Mesenchymal stem cell (in vitro differentiated cells and primary cell): ENCODE data around the gene HKDC1.

Source experiments
- DNase-seq: peaks from one replicate; pipeline ENCODE4 v3.0.0-alpha.2; 2013
- H2AFZ ChIP-seq: one replicate; pipeline ENCODE4 v1.6.1; 2013; ENCODE audit warnings: low read depth, mild to moderate bottlenecking, control low read depth, inconsistent platforms, low read length, moderate library complexity
- H2AK5ac ChIP-seq: 2 replicates; pipeline ENCODE4 v1.6.1; 2013; ENCODE audit warnings: low read length, moderate library complexity, mild to moderate bottlenecking, inconsistent platforms; ENCODE audit not compliant: severe bottlenecking
- H2BK120ac ChIP-seq: one replicate; pipeline ENCODE4 v1.6.1; 2013; ENCODE audit warnings: low read depth, mild to moderate bottlenecking, inconsistent platforms, low read length, moderate library complexity
- H2BK12ac ChIP-seq, 2 experiments: one replicate each; pipeline ENCODE4 v1.6.1; 2013; ENCODE audit warnings: inconsistent platforms in 2 of 2, low read length in 2 of 2, mild to moderate bottlenecking in 2 of 2, moderate library complexity in 2 of 2, control low read depth in 1 of 2
- H2BK15ac ChIP-seq: one replicate; pipeline ENCODE4 v1.6.1; 2013; ENCODE audit warnings: mild to moderate bottlenecking, low read depth, inconsistent platforms; ENCODE audit not compliant: poor library complexity, severe bottlenecking
- H2BK5ac ChIP-seq: 2 replicates; pipeline ENCODE4 v1.6.1; 2013; ENCODE audit warnings: low read depth, mild to moderate bottlenecking, low read length, control low read depth, inconsistent platforms; ENCODE audit not compliant: poor library complexity, severe bottlenecking
- H3K14ac ChIP-seq, 2 experiments: one replicate each; pipeline ENCODE4 v1.6.1; 2013; ENCODE audit warnings: inconsistent platforms in 2 of 2, low read length in 2 of 2, control low read depth in 1 of 2, mild to moderate bottlenecking in 1 of 2, moderate library complexity in 1 of 2
- H3K18ac ChIP-seq, 2 experiments: one replicate each; pipeline ENCODE4 v1.6.1; 2013; ENCODE audit warnings: inconsistent platforms in 2 of 2, low read length in 2 of 2, control low read depth in 1 of 2, low read depth in 1 of 2, mild to moderate bottlenecking in 1 of 2
- H3K23ac ChIP-seq, 2 experiments: one replicate each; pipeline ENCODE4 v1.6.1; 2013; ENCODE audit warnings: inconsistent platforms in 2 of 2, low read length in 2 of 2, mild to moderate bottlenecking in 2 of 2, moderate library complexity in 2 of 2, control low read depth in 1 of 2
- H3K27ac ChIP-seq: 2 replicates; pipeline ENCODE4 v1.5.1; 2013; ENCODE audit warnings: mild to moderate bottlenecking, moderate library complexity, low read length, control low read depth, inconsistent platforms; ENCODE audit not compliant: poor library complexity, severe bottlenecking
- H3K27me3 ChIP-seq, 2 experiments: 2 replicates each; pipeline versions ENCODE4 v1.6.1 to v1.7.0; 2013; ENCODE audit warnings: low read length in 2 of 2, mild to moderate bottlenecking in 2 of 2, moderate library complexity in 2 of 2, control low read depth in 1 of 2, inconsistent platforms in 1 of 2; ENCODE audit not compliant: control insufficient read depth in 1 of 2, insufficient read depth in 1 of 2
- H3K36me3 ChIP-seq, 2 experiments: 2 replicates each; pipeline versions ENCODE4 v1.6.1 to v1.7.0; 2013; ENCODE audit warnings: low read length in 2 of 2, control low read depth in 1 of 2, inconsistent platforms in 1 of 2, low read depth in 1 of 2, mild to moderate bottlenecking in 1 of 2; ENCODE audit not compliant: insufficient read depth in 2 of 2, control insufficient read depth in 1 of 2
- H3K4ac ChIP-seq, 2 experiments: one replicate each; pipeline ENCODE4 v1.6.1; 2013; ENCODE audit warnings: inconsistent platforms in 2 of 2, low read length in 2 of 2, mild to moderate bottlenecking in 2 of 2, moderate library complexity in 2 of 2, control low read depth in 1 of 2, low read depth in 1 of 2
- H3K4me1 ChIP-seq: 2 replicates; pipeline ENCODE4 v1.6.1; 2013; ENCODE audit warnings: low read depth, low read length, control low read depth; ENCODE audit not compliant: control insufficient read depth, insufficient read depth
- H3K4me2 ChIP-seq: 2 replicates; pipeline ENCODE4 v1.6.1; 2013; ENCODE audit warnings: low read length, mild to moderate bottlenecking, inconsistent platforms; ENCODE audit not compliant: poor library complexity, severe bottlenecking
- H3K4me3 ChIP-seq, 2 experiments: 2 replicates each; pipeline versions ENCODE4 v1.5.1 to v1.7.0; 2013; ENCODE audit warnings: low read length in 2 of 2, mild to moderate bottlenecking in 2 of 2, control low read depth in 1 of 2, low read depth in 1 of 2; ENCODE audit not compliant: insufficient read depth in 1 of 2
- H3K79me1 ChIP-seq: replicated peaks from 2 replicates; pipeline ENCODE4 v1.6.1; 2013; ENCODE audit warnings: mild to moderate bottlenecking, control low read depth, low read length, inconsistent platforms; ENCODE audit not compliant: poor library complexity, severe bottlenecking
- H3K9ac ChIP-seq: 2 replicates; pipeline ENCODE4 v1.7.0; 2013; ENCODE audit warnings: mild to moderate bottlenecking, low read length, moderate library complexity
- H3K9me3 ChIP-seq: 2 replicates; pipeline ENCODE4 v1.7.0; 2013; ENCODE audit warnings: mild to moderate bottlenecking, low read length; ENCODE audit not compliant: control insufficient read depth
- H4K8ac ChIP-seq: one replicate; pipeline ENCODE4 v1.6.1; 2013; ENCODE audit warnings: inconsistent platforms, mild to moderate bottlenecking, low read length, moderate library complexity
- H4K91ac ChIP-seq: one replicate; pipeline ENCODE4 v1.6.1; 2013; ENCODE audit warnings: mild to moderate bottlenecking, low read length, inconsistent platforms
- whole genome bisulfite sequencing: methylation state at CpG from one replicate; pipeline ENCODE4 v1.1.7; 2013; ENCODE audit warnings: mixed read lengths; 5-methylcytosine and 5-hydroxymethylcytosine counted together

Gene HKDC1

GRCh38 chr10:69230128-69230527 is 10.0 kb downstream of the HKDC1 start:
- Histone ChIP-seq H3K36me3 (peaks cover 0 to 35% of the 10 kb centered on the region in 2 experiments), H3K27me3 (no peaks in the 10 kb centered on the region), H2BK120ac (no peak overlapping the region), H4K8ac (no peak overlapping the region), H3K4ac (no peak overlapping the region), H3K23ac (no peak overlapping the region), H3K4me1 (peaks cover 32% of the 10 kb centered on the region), H4K91ac (no peak overlapping the region), H3K18ac (no peak overlapping the region), H3K4me2 (no peak overlapping the region), H3K27ac (no peak overlapping the region), H3K14ac (no peak overlapping the region), H3K4me3 (no peak overlapping the region), H3K9ac (no peak overlapping the region), H2BK15ac (no peak overlapping the region), H3K9me3 (no peaks in the 10 kb centered on the region), H3K79me1 (peaks cover 9% of the 10 kb centered on the region), H2AK5ac (no peak overlapping the region), H2BK12ac (no peak overlapping the region), H2AFZ (no peak overlapping the region), H2BK5ac (no peak overlapping the region)
- no peak for DNase-seq
- 92% methylated on average over 5 of the region's 5 CpGs for WGBS

GRCh38 chr10:69232252-69232651 is 12.1 kb downstream of the HKDC1 start:
- no peak overlapping the region for H3K9ac ChIP-seq
- peaks cover 2% of the 10 kb centered on the region for H3K79me1 ChIP-seq
- H3K23ac ChIP-seq = no peak overlapping the region
- H3K4me3 ChIP-seq = no peak overlapping the region
- H4K91ac ChIP-seq = no peak overlapping the region
- no peaks in the 10 kb centered on the region for H3K9me3 ChIP-seq
- H3K14ac ChIP-seq = no peak overlapping the region
- no peaks in the 10 kb centered on the region for H3K27me3 ChIP-seq
- H3K27ac ChIP-seq = peak overlapping the region; percentile 77
- H2AK5ac ChIP-seq = peak overlapping the region; percentile 90
- no peak overlapping the region for H3K4me2 ChIP-seq
- peak overlapping the region in 1 of 2 experiments; percentile 32 for H2BK12ac ChIP-seq
- 44% methylated on average over 9 of the region's 9 CpGs for WGBS
- peak overlapping the region; percentile 18 for H2AFZ ChIP-seq
- no peak overlapping the region for H2BK5ac ChIP-seq
- DNase-seq = peak; percentile 78
- no peak overlapping the region for H2BK15ac ChIP-seq
- no peak overlapping the region for H2BK120ac ChIP-seq
- H3K4me1 ChIP-seq = peaks cover 24% of the 10 kb centered on the region
- no peak overlapping the region for H3K4ac ChIP-seq
- peaks cover 0 to 27% of the 10 kb centered on the region in 2 experiments for H3K36me3 ChIP-seq
- no peak overlapping the region for H3K18ac ChIP-seq
- no peak overlapping the region for H4K8ac ChIP-seq

- Histone ChIP-seq H3K9me3 (no peaks in the 10 kb centered on the region), H2BK12ac (no peak overlapping the region), H2BK120ac (no peak overlapping the region), H3K4ac (peak overlapping the region in 1 of 2 experiments; percentile 18), H3K4me3 (no peak overlapping the region), H2AK5ac (peak overlapping the region; percentile 1), H3K9ac (no peak overlapping the region), H3K4me2 (no peak overlapping the region), H2BK5ac (no peak overlapping the region), H4K91ac (peak overlapping the region; percentile 5), H3K23ac (no peak overlapping the region), H3K18ac (peak overlapping the region in 1 of 2 experiments; percentile 30), H3K27me3 (no peaks in the 10 kb centered on the region), H3K4me1 (peaks cover 24% of the 10 kb centered on the region), H2AFZ (no peak overlapping the region), H3K27ac (peak overlapping the region; percentile 13), H3K14ac (no peak overlapping the region), H2BK15ac (no peak overlapping the region), H4K8ac (no peak overlapping the region), H3K79me1 (peaks cover 2% of the 10 kb centered on the region), H3K36me3 (peaks cover 0 to 21% of the 10 kb centered on the region in 2 experiments)
- WGBS = 93% methylated on average over 21 of the region's 22 CpGs
- no peak for DNase-seq
These were observed 12.8 kb downstream of the HKDC1 start for GRCh38 chr10:69232736-69233480.

- no peak overlapping the region for H2BK120ac ChIP-seq
- H3K4me1 ChIP-seq = peaks cover 18% of the 10 kb centered on the region
- WGBS = 97% methylated on average over 3 of the region's 3 CpGs
These were observed 14.3 kb downstream of the HKDC1 start for GRCh38 chr10:69234447-69234846.

More at GRCh38 chr10:69234447-69234846, 14.3 kb downstream of the HKDC1 start:
- H3K9ac ChIP-seq = no peak overlapping the region
- H3K79me1 ChIP-seq = no peaks in the 10 kb centered on the region
- no peak overlapping the region for H3K4ac ChIP-seq
- peaks cover 0 to 19% of the 10 kb centered on the region in 2 experiments for H3K36me3 ChIP-seq
- H2BK15ac ChIP-seq = no peak overlapping the region
- no peak overlapping the region for H3K18ac ChIP-seq
- H3K27ac ChIP-seq = no peak overlapping the region
- H3K23ac ChIP-seq = no peak overlapping the region
- H2BK12ac ChIP-seq = no peak overlapping the region
- H3K4me3 ChIP-seq = no peak overlapping the region
- no peak overlapping the region for H4K8ac ChIP-seq
- H2AK5ac ChIP-seq = no peak overlapping the region
- H3K14ac ChIP-seq = no peak overlapping the region
- no peak overlapping the region for H4K91ac ChIP-seq
- no peaks in the 10 kb centered on the region for H3K9me3 ChIP-seq
- no peak for DNase-seq
- H3K4me2 ChIP-seq = no peak overlapping the region
- no peak overlapping the region for H2BK5ac ChIP-seq
- no peaks in the 10 kb centered on the region for H3K27me3 ChIP-seq
- no peak overlapping the region for H2AFZ ChIP-seq
